ENCODE measurements around the gene DLGAP1. TPM values are rescaled to one million over a fixed set of nuclear protein-coding genes. Genes with fewer than 3 reads are reported as not detected.

DLGAP1 gene
- polyA plus RNA-seq, 1 of the 3 experiments (the other 2 are of a cell fraction): not detected

- no peaks in the 10 kb centered on the region for H3K36me3 ChIP-seq (replicated peaks in 1 of 2; ENCODE audit: control insufficient read depth in 1 of 2, insufficient read depth in 2 of 2, low read length in 1 of 2)
- ChIA-PET CTCF (interaction anchor here (1.6 kb wide), 1 partner anchor 24 kb away, joined by 3 read pairs; no protein-coding TSS in a partner anchor), POLR2A (no interaction called here)
- no peaks in the 10 kb centered on the region for H3K9me2 ChIP-seq
- H3K27ac ChIP-seq (ENCODE audit: low read depth in 2 of 2, low read length in 1 of 2): no peak overlapping the region
- no peak overlapping the region for H2AFZ ChIP-seq (ENCODE audit: low read depth)
- WGBS (ENCODE audit: low lambda C conversion rate): 20% methylated on average over 2 of the region's 2 CpGs
- H4K20me1 ChIP-seq (ENCODE audit: insufficient read depth): no peaks in the 10 kb centered on the region
- no peak overlapping the region for H3K9ac ChIP-seq
- H3K4me2 ChIP-seq: no peak overlapping the region
- no peaks in the 10 kb centered on the region for H3F3A ChIP-seq (replicated peaks; ENCODE audit: insufficient read depth)
- no peaks in the 10 kb centered on the region for H3K79me2 ChIP-seq (ENCODE audit: insufficient read depth)
- no peaks in the 10 kb centered on the region for H3K9me3 ChIP-seq
- H3K4me1 ChIP-seq (ENCODE audit: control insufficient read depth in 1 of 2, insufficient read depth in 2 of 2, low read depth in 1 of 2, low read length in 1 of 2): no peaks in the 10 kb centered on the region; a peak in 1 of 4 replicates
- no peak for DNase-seq
- no peak overlapping the region for H3K4me3 ChIP-seq (ENCODE audit: low read depth in 2 of 2, low read length in 1 of 2)
- no peaks in the 10 kb centered on the region for H3K27me3 ChIP-seq (ENCODE audit: insufficient read depth)
- no peak for TF ChIP-seq TCF12 (IDR thresholded peaks at IDR 0.05)
- TF ChIP-seq TAF1 (IDR thresholded peaks at IDR 0.05; ENCODE audit: borderline replicate concordance, low read depth, low read length): no peak
- TF ChIP-seq FOXM1 (IDR thresholded peaks at IDR 0.05; ENCODE audit: low read depth): no peak
- TF ChIP-seq POLR2AphosphoS5 (IDR thresholded peaks at IDR 0.05; ENCODE audit: low read depth, low read length): no peak
- no peak for TF ChIP-seq CTCF (IDR thresholded peaks at IDR 0.05)
- no peak for TF ChIP-seq ZBTB33 (IDR thresholded peaks at IDR 0.05; ENCODE audit: borderline replicate concordance, low read depth)
- TF ChIP-seq USF2 (IDR thresholded peaks at IDR 0.05; ENCODE audit: borderline replicate concordance, low read depth, low read length): no peak
- TF ChIP-seq MAX (IDR thresholded peaks at IDR 0.05; ENCODE audit: low read depth): no peak
- no peak for TF ChIP-seq MXI1 (IDR thresholded peaks at IDR 0.05; ENCODE audit: low read depth, low read length)
- TF ChIP-seq RCOR1 (IDR thresholded peaks at IDR 0.05; ENCODE audit: low read length): no peak
- TF ChIP-seq JUND (IDR thresholded peaks at IDR 0.05): no peak
- no peak for TF ChIP-seq RFX5 (IDR thresholded peaks at IDR 0.05; ENCODE audit: low read length)
- TF ChIP-seq NRF1 (IDR thresholded peaks at IDR 0.05; ENCODE audit: low read depth, low read length): no peak
These were observed 104.1 kb downstream of the DLGAP1 start for GRCh38 chr18:4351005-4351404.

- TF ChIP-seq USF2 (IDR thresholded peaks at IDR 0.05; ENCODE audit: borderline replicate concordance, low read depth, low read length) (no peak), SMC3 (IDR thresholded peaks at IDR 0.05; ENCODE audit: low read depth, low read length) (no peak), ELF1 (IDR thresholded peaks at IDR 0.05) (no peak), FOXJ3 (CRISPR knock-in tag; IDR thresholded peaks at IDR 0.05) (no peak), JUND (IDR thresholded peaks at IDR 0.05) (no peak), EZH2phosphoT487 (IDR thresholded peaks at IDR 0.05; ENCODE audit: borderline replicate concordance, low read depth) (no peak), NFIC (IDR thresholded peaks at IDR 0.05; ENCODE audit: borderline replicate concordance) (no peak), MAX (IDR thresholded peaks at IDR 0.05; ENCODE audit: low read depth) (no peak), RXRA (IDR thresholded peaks at IDR 0.05; ENCODE audit: borderline replicate concordance, low read depth) (no peak), GATA2 (CRISPR knock-in tag; IDR thresholded peaks at IDR 0.05) (no peak)
- Histone ChIP-seq H2AFZ (ENCODE audit: low read depth) (no peak overlapping the region), H3K4me3 (ENCODE audit: low read depth in 2 of 2, low read length in 1 of 2) (no peak overlapping the region), H3F3A (replicated peaks; ENCODE audit: insufficient read depth) (no peaks in the 10 kb centered on the region), H4K20me1 (ENCODE audit: insufficient read depth) (no peaks in the 10 kb centered on the region), H3K4me2 (no peak overlapping the region), H3K79me2 (ENCODE audit: insufficient read depth) (no peaks in the 10 kb centered on the region), H3K9me3 (no peaks in the 10 kb centered on the region), H3K36me3 (replicated peaks in 1 of 2; ENCODE audit: control insufficient read depth in 1 of 2, insufficient read depth in 2 of 2, low read length in 1 of 2) (no peaks in the 10 kb centered on the region), H3K27ac (ENCODE audit: low read depth in 2 of 2, low read length in 1 of 2) (no peak overlapping the region), H3K27me3 (ENCODE audit: insufficient read depth) (no peaks in the 10 kb centered on the region), H3K9ac (no peak overlapping the region), H3K4me1 (ENCODE audit: control insufficient read depth in 1 of 2, insufficient read depth in 2 of 2, low read depth in 1 of 2, low read length in 1 of 2) (no peaks in the 10 kb centered on the region), H3K9me2 (no peaks in the 10 kb centered on the region)
- POLR2A ChIA-PET: no interaction called here
- 0% methylated on average over 1 of the region's 1 CpG for whole genome bisulfite sequencing (ENCODE audit: low lambda C conversion rate)
- CTCF ChIA-PET: no interaction called here
- no peak for DNase-seq
These were observed 119.7 kb downstream of the DLGAP1 start for GRCh38 chr18:4335386-4335785.
